ENCODE data around the gene CCDC106. TPM values are rescaled to one million over a fixed set of nuclear protein-coding genes. Genes with fewer than 3 reads are reported as not detected.

The CCDC106 gene
- total RNA-seq, 6 experiments from 2014 or later = 6.1 to 19.7 (median 9.8) TPM

- peak in 1 of 3 donors; percentile 52 for DNase-seq
- Histone ChIP-seq H3K27ac (no peak overlapping the region), H3K36me3 (peaks cover 0 to 22% (median 10%) of the 10 kb centered on the region in 4 donors), H3K4me1 (peaks cover 0 to 71% (median 37%) of the 10 kb centered on the region in 4 donors), H3K27me3 (no peaks in the 10 kb centered on the region), H3K9me3 (no peaks in the 10 kb centered on the region), H3K4me3 (no peak overlapping the region)
- intact Hi-C loops (cut with DNase I) = loop anchor here in 1 of 2 donors (10.0 kb wide), 1 partner anchor 125 kb away; no protein-coding TSS in a partner anchor
- TF ChIP-seq, protein P1, sequence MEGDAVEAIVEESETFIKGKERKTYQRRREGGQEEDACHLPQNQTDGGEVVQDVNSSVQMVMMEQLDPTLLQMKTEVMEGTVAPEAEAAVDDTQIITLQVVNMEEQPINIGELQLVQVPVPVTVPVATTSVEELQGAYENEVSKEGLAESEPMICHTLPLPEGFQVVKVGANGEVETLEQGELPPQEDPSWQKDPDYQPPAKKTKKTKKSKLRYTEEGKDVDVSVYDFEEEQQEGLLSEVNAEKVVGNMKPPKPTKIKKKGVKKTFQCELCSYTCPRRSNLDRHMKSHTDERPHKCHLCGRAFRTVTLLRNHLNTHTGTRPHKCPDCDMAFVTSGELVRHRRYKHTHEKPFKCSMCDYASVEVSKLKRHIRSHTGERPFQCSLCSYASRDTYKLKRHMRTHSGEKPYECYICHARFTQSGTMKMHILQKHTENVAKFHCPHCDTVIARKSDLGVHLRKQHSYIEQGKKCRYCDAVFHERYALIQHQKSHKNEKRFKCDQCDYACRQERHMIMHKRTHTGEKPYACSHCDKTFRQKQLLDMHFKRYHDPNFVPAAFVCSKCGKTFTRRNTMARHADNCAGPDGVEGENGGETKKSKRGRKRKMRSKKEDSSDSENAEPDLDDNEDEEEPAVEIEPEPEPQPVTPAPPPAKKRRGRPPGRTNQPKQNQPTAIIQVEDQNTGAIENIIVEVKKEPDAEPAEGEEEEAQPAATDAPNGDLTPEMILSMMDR (IDR thresholded peaks at IDR 0.05) = no peak
- TF ChIP-seq POLR2A (IDR thresholded peaks at IDR 0.05) = no peak
- WGBS (ENCODE audit: insufficient coverage, low coverage, low lambda C conversion rate, missing lambda C conversion rate) = 63% methylated on average over 3 of the region's 24 CpGs
- ATAC-seq = no peak
Measured at GRCh38 chr19:55679343-55680257, 31.6 kb downstream of the CCDC106 start.

GRCh38 chr19:55680339-55681130, 32.5 kb downstream of the CCDC106 start:
- H3K27ac ChIP-seq = no peak overlapping the region

GRCh38 chr19:55681131-55682092, 33.4 kb downstream of the CCDC106 start:
- no peak overlapping the region for H3K27ac ChIP-seq
- TF ChIP-seq, protein P1 (IDR thresholded peaks at IDR 0.05) = no peak
- TF ChIP-seq POLR2A (IDR thresholded peaks at IDR 0.05) = no peak
- ATAC-seq (no peak), DNase-seq (no peak)
- no peaks in the 10 kb centered on the region for H3K27me3 ChIP-seq
- 88% methylated on average over 2 of the region's 9 CpGs for WGBS (ENCODE audit: insufficient coverage, low coverage, low lambda C conversion rate, missing lambda C conversion rate)
- no peaks in the 10 kb centered on the region for H3K9me3 ChIP-seq
- peaks cover 0 to 68% (median 38%) of the 10 kb centered on the region in 4 donors for H3K4me1 ChIP-seq
- no peak overlapping the region for H3K4me3 ChIP-seq
- peaks cover 0 to 36% (median 18%) of the 10 kb centered on the region in 4 donors for H3K36me3 ChIP-seq
- intact Hi-C loops (cut with DNase I) = loop anchor here in 1 of 2 donors (10.0 kb wide), 1 partner anchor 123 kb away; no protein-coding TSS in a partner anchor

More at GRCh38 chr19:55680339-55681130, 32.5 kb downstream of the CCDC106 start:
- intact Hi-C loops (cut with DNase I) = loop anchor here in 1 of 2 donors (10.0 kb wide), 1 partner anchor 124 kb away; no protein-coding TSS in a partner anchor
- Histone ChIP-seq H3K4me1 (peaks cover 0 to 74% (median 41%) of the 10 kb centered on the region in 4 donors), H3K4me3 (no peak overlapping the region), H3K36me3 (peaks cover 0 to 28% (median 13%) of the 10 kb centered on the region in 4 donors), H3K9me3 (no peaks in the 10 kb centered on the region), H3K27me3 (no peaks in the 10 kb centered on the region)
- DNase-seq (peak in 1 of 3 donors; percentile 56), ATAC-seq (no peak)
- TF ChIP-seq, protein P1 (IDR thresholded peaks at IDR 0.05) = no peak
- TF ChIP-seq POLR2A (IDR thresholded peaks at IDR 0.05) = no peak
- WGBS (ENCODE audit: insufficient coverage, low coverage, low lambda C conversion rate, missing lambda C conversion rate) = 86% methylated on average over 5 of the region's 20 CpGs
